PC-9 (cell line): ENCODE data around the gene SLC35F3. TPM values are rescaled to one million over a fixed set of nuclear protein-coding genes. Genes with fewer than 3 reads are reported as not detected.

ENCODE experiments used
- BruUV-seq: library from RNA; stranded (reverse); fragments of 400-500 nt; replicated peaks from 2 replicates; lab custom pipeline; 2021; lab: Mats Ljungman, UMichigan
- CTCF ChIA-PET: fragments of 300-600 bp; sonication (Branson Sonifier 250); formaldehyde crosslinking; loops from one replicate; lab custom pipeline; 2022; ENCODE audit warnings: antibody characterized with exemption; lab: Charles Lee
- POLR2A ChIA-PET: fragments of 300-600 bp; sonication (Branson Sonifier 250); formaldehyde crosslinking; loops from one replicate; lab custom pipeline; 2022; ENCODE audit warnings: antibody characterized with exemption; ENCODE audit not compliant: unreplicated experiment; lab: Charles Lee
- DNase-seq, 2 experiments: peaks; one replicate each; pipeline versions ENCODE4 v3.0.0 to v3.0.0-alpha.2; 2015 to 2022; ENCODE audit warnings: mixed read lengths in 1 of 2
- H2AFZ ChIP-seq: fragments of 200-600 bp; sonication (generic); 2 replicates; pipeline ENCODE4 v1.8.1; 2017; ENCODE audit warnings: antibody characterized with exemption
- H3F3A ChIP-seq: fragments of 200-600 bp; sonication (generic); 2 replicates; pipeline ENCODE4 v1.8.1; 2017; ENCODE audit warnings: antibody characterized with exemption, mild to moderate bottlenecking, low read depth; ENCODE audit not compliant: insufficient read depth
- H3K27ac ChIP-seq: fragments of 200-600 bp; sonication (generic); 2 replicates; pipeline ENCODE4 v1.6.1; 2016; ENCODE audit warnings: mixed run types
- H3K27me3 ChIP-seq: fragments of 200-600 bp; sonication (generic); 2 replicates; pipeline ENCODE4 v1.6.1; 2016; ENCODE audit warnings: low read depth, mixed run types; ENCODE audit not compliant: insufficient read depth
- H3K36me3 ChIP-seq: fragments of 200-600 bp; sonication (generic); 2 replicates; pipeline ENCODE4 v1.6.1; 2016; ENCODE audit warnings: low read depth, mixed run types
- H3K4me1 ChIP-seq: fragments of 200-600 bp; sonication (generic); replicated peaks from 2 replicates; pipeline ENCODE4 v1.6.1; 2016; ENCODE audit warnings: mixed run types; ENCODE audit not compliant: insufficient read depth
- H3K4me2 ChIP-seq: fragments of 200-600 bp; sonication (generic); 2 replicates; pipeline ENCODE4 v1.6.1; 2017; ENCODE audit warnings: mixed run types
- H3K4me3 ChIP-seq: fragments of 200-600 bp; sonication (generic); 2 replicates; pipeline ENCODE4 v1.6.1; 2016; ENCODE audit warnings: mixed run types
- H3K79me2 ChIP-seq: fragments of 200-600 bp; sonication (generic); 2 replicates; pipeline ENCODE4 v1.6.1; 2017; ENCODE audit warnings: low read depth, mixed run types
- H3K9me2 ChIP-seq: fragments of 200-600 bp; sonication (generic); 2 replicates; pipeline ENCODE4 v1.8.1; 2017; ENCODE audit warnings: mild to moderate bottlenecking; ENCODE audit not compliant: insufficient read depth
- H3K9me3 ChIP-seq: fragments of 200-600 bp; sonication (generic); 2 replicates; pipeline ENCODE4 v1.8.1; 2016; ENCODE audit warnings: low read depth; ENCODE audit not compliant: insufficient read depth
- H4K20me1 ChIP-seq: fragments of 200-600 bp; sonication (generic); 2 replicates; pipeline ENCODE4 v1.8.1; 2017; ENCODE audit not compliant: insufficient read depth
- EZH2 ChIP-seq: fragments of 200-600 bp; sonication (generic); IDR thresholded peaks from 2 replicates; pipeline ENCODE4 v1.8.0; 2017; ENCODE audit warnings: antibody characterized with exemption, low read depth
- intact Hi-C: fragments of 100-400 bp; cut with micrococcal nuclease; formaldehyde crosslinking; loops from one replicate; pipeline ENCODE4 v1.10.0; 2022; ENCODE audit not compliant: unreplicated experiment
- total RNA-seq: library from RNA; stranded (reverse); gene quantifications from 2 replicates; pipeline ENCODE4 v1.2.3, GENCODE V29; 2021
- TF ChIP-seq, protein P1 (sequence below): fragments of 200-600 bp; sonication (generic); conservative IDR thresholded peaks from 2 replicates; pipeline ENCODE4 v1.6.1; 2017; ENCODE audit warnings: mixed run types, antibody characterized with exemption, mild to moderate bottlenecking, moderate library complexity

SLC35F3 gene
- total RNA-seq, 1 experiment from 2014 or later: 6.1 TPM

DNA sequence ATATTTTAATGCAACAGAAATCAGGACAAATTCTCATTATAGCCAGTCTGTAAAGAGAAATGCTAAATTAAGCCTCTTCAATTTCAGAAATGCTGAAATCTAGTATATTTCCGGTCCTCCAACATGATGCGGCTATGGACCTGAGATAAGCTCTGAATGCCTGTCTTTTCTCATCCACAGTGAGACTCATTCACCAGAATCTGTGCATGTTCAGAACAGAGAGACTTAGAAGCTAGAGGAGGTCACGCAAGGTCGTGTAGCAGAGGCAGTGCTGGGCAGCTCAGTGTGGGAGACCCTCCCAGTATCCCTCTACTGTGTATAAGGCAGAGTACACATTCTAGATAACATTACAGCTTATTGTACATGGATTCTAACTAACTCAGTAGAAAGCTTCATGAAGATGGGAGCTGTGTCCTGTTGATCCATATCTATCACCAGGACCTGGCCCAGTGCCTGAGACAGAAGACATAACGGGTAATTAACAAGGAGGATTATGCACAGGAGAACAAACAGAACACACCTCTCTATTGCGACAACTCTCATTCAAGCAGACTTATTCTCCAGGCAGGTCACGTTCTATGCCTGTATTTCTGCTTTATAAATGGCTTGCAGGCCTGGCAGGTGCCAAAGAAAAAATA is 371.8 kb downstream of the SLC35F3 start:
- Histone ChIP-seq H3K9me2 (no peaks in the 10 kb centered on the region), H3K79me2 (no peaks in the 10 kb centered on the region), H3K4me2 (no peak overlapping the region), H3K36me3 (no peaks in the 10 kb centered on the region), H3K27me3 (no peaks in the 10 kb centered on the region), H3K4me3 (no peak overlapping the region), H4K20me1 (no peaks in the 10 kb centered on the region), H3K4me1 (no peaks in the 10 kb centered on the region), H3F3A (no peaks in the 10 kb centered on the region), H2AFZ (no peak overlapping the region), H3K27ac (no peak overlapping the region), H3K9me3 (no peaks in the 10 kb centered on the region)
- TF ChIP-seq, protein P1, sequence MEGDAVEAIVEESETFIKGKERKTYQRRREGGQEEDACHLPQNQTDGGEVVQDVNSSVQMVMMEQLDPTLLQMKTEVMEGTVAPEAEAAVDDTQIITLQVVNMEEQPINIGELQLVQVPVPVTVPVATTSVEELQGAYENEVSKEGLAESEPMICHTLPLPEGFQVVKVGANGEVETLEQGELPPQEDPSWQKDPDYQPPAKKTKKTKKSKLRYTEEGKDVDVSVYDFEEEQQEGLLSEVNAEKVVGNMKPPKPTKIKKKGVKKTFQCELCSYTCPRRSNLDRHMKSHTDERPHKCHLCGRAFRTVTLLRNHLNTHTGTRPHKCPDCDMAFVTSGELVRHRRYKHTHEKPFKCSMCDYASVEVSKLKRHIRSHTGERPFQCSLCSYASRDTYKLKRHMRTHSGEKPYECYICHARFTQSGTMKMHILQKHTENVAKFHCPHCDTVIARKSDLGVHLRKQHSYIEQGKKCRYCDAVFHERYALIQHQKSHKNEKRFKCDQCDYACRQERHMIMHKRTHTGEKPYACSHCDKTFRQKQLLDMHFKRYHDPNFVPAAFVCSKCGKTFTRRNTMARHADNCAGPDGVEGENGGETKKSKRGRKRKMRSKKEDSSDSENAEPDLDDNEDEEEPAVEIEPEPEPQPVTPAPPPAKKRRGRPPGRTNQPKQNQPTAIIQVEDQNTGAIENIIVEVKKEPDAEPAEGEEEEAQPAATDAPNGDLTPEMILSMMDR: no peak
- intact Hi-C loops: no loop called here
- DNase-seq: no peak
- ChIA-PET POLR2A (no interaction called here), CTCF (no interaction called here)
- BruUV-seq: no TSS peak

DNA sequence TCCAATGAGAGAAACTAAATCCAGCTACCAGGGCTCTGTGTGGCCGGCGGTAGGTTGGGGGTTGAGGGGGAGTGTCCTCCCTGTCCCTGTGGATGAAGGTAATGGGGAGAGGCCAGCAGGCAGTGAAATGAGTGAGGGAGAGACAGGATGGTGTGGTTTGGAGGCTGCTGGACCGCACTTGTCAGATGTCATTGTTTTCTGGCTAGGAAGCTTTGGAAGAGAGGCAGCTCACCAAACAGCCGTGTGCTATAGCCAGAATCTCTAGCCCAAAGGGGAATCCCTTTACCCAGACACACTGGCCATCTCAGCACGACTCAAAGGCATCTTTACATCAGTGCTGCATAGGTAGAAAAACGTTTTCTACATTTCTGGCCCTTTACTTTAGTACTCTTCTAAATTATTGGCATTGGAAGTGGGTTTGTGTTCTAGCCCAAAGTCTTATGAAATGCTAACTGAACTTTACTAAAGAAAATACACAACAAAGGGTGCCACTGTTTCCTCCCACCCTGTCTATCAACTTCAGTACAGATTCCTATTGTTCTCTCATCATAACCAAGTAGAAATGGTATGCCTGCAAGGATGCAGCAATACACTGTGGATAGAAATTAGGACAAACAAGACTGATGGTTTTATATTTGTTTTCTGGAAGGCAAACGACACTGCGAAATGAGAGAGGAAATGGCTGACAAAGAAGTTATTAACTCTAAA is 372.8 kb downstream of the SLC35F3 start:
- Histone ChIP-seq H2AFZ (no peak overlapping the region), H3K4me3 (no peak overlapping the region), H4K20me1 (no peaks in the 10 kb centered on the region), H3K36me3 (no peaks in the 10 kb centered on the region), H3K4me1 (no peaks in the 10 kb centered on the region), H3K9me2 (no peaks in the 10 kb centered on the region), H3K9me3 (no peaks in the 10 kb centered on the region), H3K27ac (no peak overlapping the region), H3K27me3 (no peaks in the 10 kb centered on the region), H3F3A (no peaks in the 10 kb centered on the region), H3K4me2 (no peak overlapping the region), H3K79me2 (no peaks in the 10 kb centered on the region)
- POLR2A ChIA-PET: no interaction called here
- TF ChIP-seq, protein P1: no peak
- TF ChIP-seq EZH2: no peak
- no peak for DNase-seq
- CTCF ChIA-PET: no interaction called here
- intact Hi-C loops: no loop called here
- BruUV-seq: no TSS peak

DNA sequence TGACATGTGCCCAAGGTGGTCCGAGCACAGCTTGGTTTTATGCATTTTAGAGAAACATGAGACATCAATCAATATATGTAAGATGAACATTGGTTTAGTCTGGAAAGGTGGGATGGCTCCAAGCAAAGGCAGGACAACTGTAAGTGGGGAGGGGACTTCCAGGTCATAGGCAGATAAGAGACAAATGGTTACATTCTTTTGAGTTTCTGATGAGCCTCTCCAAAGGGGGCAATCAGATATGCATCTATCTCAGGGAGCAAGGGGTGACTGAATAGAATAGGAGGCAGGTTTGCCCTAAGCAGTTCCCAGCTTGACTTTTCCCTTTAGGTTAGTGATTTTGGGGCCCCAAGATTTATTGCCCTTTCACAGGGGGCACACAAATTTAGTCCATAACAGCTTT is 374.5 kb downstream of the SLC35F3 start:
- Histone ChIP-seq H2AFZ (no peak overlapping the region), H3K27me3 (no peaks in the 10 kb centered on the region), H3F3A (no peaks in the 10 kb centered on the region), H3K4me2 (no peak overlapping the region), H3K4me3 (no peak overlapping the region), H3K27ac (no peak overlapping the region), H3K9me2 (no peaks in the 10 kb centered on the region), H3K9me3 (no peaks in the 10 kb centered on the region), H3K4me1 (no peaks in the 10 kb centered on the region), H4K20me1 (no peaks in the 10 kb centered on the region), H3K79me2 (no peaks in the 10 kb centered on the region), H3K36me3 (no peaks in the 10 kb centered on the region)
- BruUV-seq: no TSS peak
- POLR2A ChIA-PET: no interaction called here
- CTCF ChIA-PET: no interaction called here
- no peak for DNase-seq
- no peak for TF ChIP-seq EZH2
- TF ChIP-seq, protein P1: no peak
- intact Hi-C loops: no loop called here
